ENCODE measurements around the gene EYA4. TPM values are rescaled to one million over a fixed set of nuclear protein-coding genes. Genes with fewer than 3 reads are reported as not detected.
A peak's percentile ranks its signal among the peaks of the same experiment; 100 is the strongest.

Gene EYA4
- total and polyA plus RNA-seq, 2 of the 4 experiments (the other 2 are of a cell fraction) = 5.7 to 11.1 TPM

GRCh38 chr6:133546098-133546497 is 304.9 kb downstream of the EYA4 start:
- H2AFZ ChIP-seq (replicated peaks; ENCODE audit: low read length, poor library complexity) = no peak overlapping the region
- H3K18ac ChIP-seq (ENCODE audit: low read depth, low read length) = peak overlapping the region; percentile 98
- no peaks in the 10 kb centered on the region for H3K27me3 ChIP-seq (ENCODE audit: control insufficient read depth, insufficient read depth, low read length)
- H4K8ac ChIP-seq (ENCODE audit: low read depth in 2 of 2, low read length in 2 of 2) = peak overlapping the region in 1 of 2 experiments; percentile 93; a peak in 3 of 4 replicates
- H4K5ac ChIP-seq (ENCODE audit: low read depth, low read length) = peak overlapping the region; percentile 98
- H3K27ac ChIP-seq (ENCODE audit: insufficient read depth, low read length) = peak overlapping the region; percentile 99
- TF ChIP-seq FOS (IDR thresholded peaks at IDR 0.05; ENCODE audit: low read depth, low read length) (peak; percentile 49; the same call in 1 of the 2 replicates), CEBPB (IDR thresholded peaks at IDR 0.05; ENCODE audit: low read depth, low read length) (peak; percentile 31; the same call in 1 of the 2 replicates), RAD21 (IDR thresholded peaks at IDR 0.05; ENCODE audit: low read length) (no peak), MAZ (IDR thresholded peaks at IDR 0.05; ENCODE audit: borderline replicate concordance, low read depth, low read length) (no peak), BHLHE40 (IDR thresholded peaks at IDR 0.05; ENCODE audit: low read depth, low read length) (peak; percentile 98)
- peak; percentile 97 for DNase-seq
- peak overlapping the region; percentile 92 for H2BK5ac ChIP-seq (ENCODE audit: low read depth, low read length, poor library complexity, severe bottlenecking)
- H3K4ac ChIP-seq (ENCODE audit: low read depth, low read length) = peak overlapping the region; percentile 87
- H2BK15ac ChIP-seq (ENCODE audit: low read depth, low read length) = peak overlapping the region; percentile 47; the same call in 1 of the 3 replicates
- intact Hi-C loops (cut with micrococcal nuclease) = no loop called here
- H3K4me3 ChIP-seq (ENCODE audit: insufficient read depth, low read depth, low read length) = no peak overlapping the region
- in situ Hi-C loops (cut with MboI; ENCODE audit: low sequenced_read_pairs) = no loop called here
- H3K56ac ChIP-seq (ENCODE audit: extremely low read depth, insufficient read depth, low read length) = peak overlapping the region; percentile 80; the same call in 1 of the 2 replicates
- H2AK9ac ChIP-seq (replicated peaks; ENCODE audit: low read depth, low read length, poor library complexity) = no peak overlapping the region
- peak overlapping the region; percentile 93 for H2BK20ac ChIP-seq (ENCODE audit: low read depth, low read length)
- H3K79me1 ChIP-seq (ENCODE audit: low read depth in 1 of 2, low read length in 2 of 2) = no peaks in the 10 kb centered on the region
- peak overlapping the region; percentile 68 for H3K23ac ChIP-seq (ENCODE audit: low read depth, low read length)
- no TSS peak for BruUV-seq (replicated peaks)
- peak; percentile 75 for ATAC-seq (ENCODE audit: low read depth)
- no peaks in the 10 kb centered on the region for H3K36me3 ChIP-seq (ENCODE audit: control insufficient read depth, insufficient read depth, low read length)
- no peak overlapping the region for H2AK5ac ChIP-seq (ENCODE audit: low read depth, low read length)
- peak overlapping the region; percentile 88; the same call in 1 of the 2 replicates for H3K14ac ChIP-seq (replicated peaks; ENCODE audit: low read depth, low read length)
- WGBS, 2 experiments (ENCODE audit: extremely low coverage in 2 of 2, insufficient read length in 1 of 2) = no CpG with 5 or more reads among the region's 4 CpGs
- H2BK120ac ChIP-seq (ENCODE audit: low read depth, low read length) = peak overlapping the region; percentile 95
- ChIA-PET CTCF (interaction anchor here (0.6 kb wide), 1 partner anchor 925 kb away, joined by 3 read pairs; no protein-coding TSS in a partner anchor), POLR2A (ENCODE audit: unreplicated experiment) (no interaction called here)
- H3K9me1 ChIP-seq (ENCODE audit: insufficient read depth, low read length) = peaks cover 9% of the 10 kb centered on the region
- dilution Hi-C loops (cut with HindIII; ENCODE audit: low sequenced_read_pairs, unreplicated experiment) = no loop called here
- H3K4me2 ChIP-seq (ENCODE audit: low read depth, low read length) = peak overlapping the region; percentile 73
- peak overlapping the region; percentile 95 for H4K91ac ChIP-seq (ENCODE audit: insufficient read depth, low read depth, low read length)
- no peaks in the 10 kb centered on the region for H3K9me3 ChIP-seq (ENCODE audit: control insufficient read depth, insufficient read depth, low read length)
- H3K9ac ChIP-seq (ENCODE audit: low read depth, low read length) = peak overlapping the region; percentile 57; the same call in 1 of the 2 replicates
- H4K20me1 ChIP-seq (ENCODE audit: insufficient read depth, low read length) = no peaks in the 10 kb centered on the region
- H3K4me1 ChIP-seq (ENCODE audit: control insufficient read depth, insufficient read depth, low read length) = peaks cover 20% of the 10 kb centered on the region

Data from IMR-90 (cell line).